ENCODE results near the gene DNASE1.

The DNASE1 gene

GRCh38 chr16:3662601-3663000 lies 8.1 kb downstream of the DNASE1 start:
- Histone ChIP-seq H3K27ac (ENCODE audit: low read length) (no peak overlapping the region), H4K20me1 (ENCODE audit: insufficient read depth, low read length) (no peaks in the 10 kb centered on the region), H3K79me2 (ENCODE audit: low read length) (no peaks in the 10 kb centered on the region), H3K9ac (ENCODE audit: low read length) (no peak overlapping the region), H3K4me3 (ENCODE audit: low read length) (no peak overlapping the region), H3K4me2 (ENCODE audit: low read depth, low read length) (no peak overlapping the region), H3K27me3 (replicated peaks; ENCODE audit: insufficient read depth, low read length) (no peaks in the 10 kb centered on the region), H3K36me3 (replicated peaks; ENCODE audit: insufficient read depth, low read length) (no peaks in the 10 kb centered on the region; the same call in 1 of the 2 replicates), H3F3A (ENCODE audit: insufficient read depth, low read length) (no peaks in the 10 kb centered on the region), H3K4me1 (ENCODE audit: low read length) (no peaks in the 10 kb centered on the region), H2AFZ (ENCODE audit: low read length) (no peak overlapping the region), H3K9me2 (replicated peaks; ENCODE audit: insufficient read depth, low read length) (no peaks in the 10 kb centered on the region), H3K9me3 (replicated peaks; ENCODE audit: insufficient read depth, low read length) (no peaks in the 10 kb centered on the region)
- no peak for TF ChIP-seq CTCF (IDR thresholded peaks at IDR 0.05; ENCODE audit: low read length)
- TF ChIP-seq EZH2 (optimal IDR thresholded peaks at IDR 0.05; ENCODE audit: low read depth, low read length): no peak
- TF ChIP-seq EZH2phosphoT487 (IDR thresholded peaks at IDR 0.05; ENCODE audit: low read length): no peak
- no peak for DNase-seq

GRCh38 chr16:3664187-3664896 lies 9.9 kb downstream of the DNASE1 start:
- Histone ChIP-seq H3K36me3 (replicated peaks; ENCODE audit: insufficient read depth, low read length) (no peaks in the 10 kb centered on the region; the same call in 1 of the 2 replicates), H2AFZ (ENCODE audit: low read length) (no peak overlapping the region)

GRCh38 chr16:3665508-3665907 lies 11.0 kb downstream of the DNASE1 start:
- Histone ChIP-seq H3K27me3 (replicated peaks; ENCODE audit: insufficient read depth, low read length) (no peaks in the 10 kb centered on the region), H3K4me2 (ENCODE audit: low read depth, low read length) (no peak overlapping the region), H3K79me2 (ENCODE audit: low read length) (no peaks in the 10 kb centered on the region), H3F3A (ENCODE audit: insufficient read depth, low read length) (no peaks in the 10 kb centered on the region), H3K9ac (ENCODE audit: low read length) (no peak overlapping the region), H2AFZ (ENCODE audit: low read length) (no peak overlapping the region), H3K4me3 (ENCODE audit: low read length) (no peak overlapping the region), H3K9me2 (replicated peaks; ENCODE audit: insufficient read depth, low read length) (no peaks in the 10 kb centered on the region), H3K9me3 (replicated peaks; ENCODE audit: insufficient read depth, low read length) (no peaks in the 10 kb centered on the region), H3K27ac (ENCODE audit: low read length) (no peak overlapping the region), H3K4me1 (ENCODE audit: low read length) (no peaks in the 10 kb centered on the region), H3K36me3 (replicated peaks; ENCODE audit: insufficient read depth, low read length) (no peaks in the 10 kb centered on the region), H4K20me1 (ENCODE audit: insufficient read depth, low read length) (no peaks in the 10 kb centered on the region)
- TF ChIP-seq EZH2 (optimal IDR thresholded peaks at IDR 0.05; ENCODE audit: low read depth, low read length): no peak
- 0 out of 2 replicates have a peak, but pooled peaks have one; percentile 2 for TF ChIP-seq CTCF (IDR thresholded peaks at IDR 0.05; ENCODE audit: low read length)
- TF ChIP-seq EZH2phosphoT487 (IDR thresholded peaks at IDR 0.05; ENCODE audit: low read length): no peak
- no peak for DNase-seq

More at GRCh38 chr16:3664187-3664896, 9.9 kb downstream of the DNASE1 start:
- H3K9me2 ChIP-seq (replicated peaks; ENCODE audit: insufficient read depth, low read length): no peaks in the 10 kb centered on the region
- H3K27ac ChIP-seq (ENCODE audit: low read length): no peak overlapping the region
- no peaks in the 10 kb centered on the region for H3K27me3 ChIP-seq (replicated peaks; ENCODE audit: insufficient read depth, low read length)
- no peaks in the 10 kb centered on the region for H4K20me1 ChIP-seq (ENCODE audit: insufficient read depth, low read length)
- H3K79me2 ChIP-seq (ENCODE audit: low read length): no peaks in the 10 kb centered on the region
- H3K4me1 ChIP-seq (ENCODE audit: low read length): no peaks in the 10 kb centered on the region
- H3F3A ChIP-seq (ENCODE audit: insufficient read depth, low read length): no peaks in the 10 kb centered on the region
- no peak overlapping the region for H3K9ac ChIP-seq (ENCODE audit: low read length)
- no peak for TF ChIP-seq EZH2phosphoT487 (IDR thresholded peaks at IDR 0.05; ENCODE audit: low read length)
- TF ChIP-seq CTCF (IDR thresholded peaks at IDR 0.05; ENCODE audit: low read length): no peak
- TF ChIP-seq EZH2 (optimal IDR thresholded peaks at IDR 0.05; ENCODE audit: low read depth, low read length): no peak
- no peak overlapping the region for H3K4me3 ChIP-seq (ENCODE audit: low read length)
- no peaks in the 10 kb centered on the region for H3K9me3 ChIP-seq (replicated peaks; ENCODE audit: insufficient read depth, low read length)
- no peak overlapping the region for H3K4me2 ChIP-seq (ENCODE audit: low read depth, low read length)
- no peak for DNase-seq
